Activated naive CD4-positive, alpha-beta T cell (primary cell): ENCODE results near the gene COL19A1.
"Not testable (repeated sequence)": the region's sequence is repeated elsewhere in the genome, so short reads cannot be mapped to it uniquely, and the experiment has no call there.

Source experiments
- DNase-seq, 4 experiments: peaks; one replicate each; lab custom pipeline; 2025; lab: John Stamatoyannopoulos, UW

COL19A1 gene

GRCh38 chr6:69900869-69901268 is 34.5 kb downstream of the COL19A1 start:
- no peak for DNase-seq

- no peak for DNase-seq
Observed at GRCh38 chr6:69901361-69901760, 35.0 kb downstream of the COL19A1 start.

GRCh38 chr6:69907981-69908498 is 41.7 kb downstream of the COL19A1 start:
- DNase-seq = no peak

- no peak for DNase-seq
Observed at GRCh38 chr6:69913361-69913760, 47.0 kb downstream of the COL19A1 start.

GRCh38 chr6:69914015-69914485 is 47.7 kb downstream of the COL19A1 start:
- DNase-seq = no peak

GRCh38 chr6:69915346-69915745 is 49.0 kb downstream of the COL19A1 start:
- DNase-seq = no peak

GRCh38 chr6:69917834-69918233 is 51.5 kb downstream of the COL19A1 start:
- DNase-seq = no peak

- no peak for DNase-seq
Observed at GRCh38 chr6:69918813-69919475, 52.6 kb downstream of the COL19A1 start.

GRCh38 chr6:69921066-69921465 is 54.7 kb downstream of the COL19A1 start:
- DNase-seq = not testable (repeated sequence)

- DNase-seq = not testable (repeated sequence)
Observed at GRCh38 chr6:69921611-69922010, 55.3 kb downstream of the COL19A1 start.

GRCh38 chr6:69926745-69927144 is 60.4 kb downstream of the COL19A1 start:
- DNase-seq = no peak

- no peak for DNase-seq
Observed at GRCh38 chr6:69933239-69933638, 66.9 kb downstream of the COL19A1 start.

- DNase-seq = no peak
Observed at GRCh38 chr6:69935079-69935478, 68.7 kb downstream of the COL19A1 start.

GRCh38 chr6:69936674-69937363 is 70.5 kb downstream of the COL19A1 start:
- no peak for DNase-seq

- no peak for DNase-seq
Observed at GRCh38 chr6:69937402-69938136, 71.2 kb downstream of the COL19A1 start.

GRCh38 chr6:69942485-69942884 is 76.1 kb downstream of the COL19A1 start:
- DNase-seq = no peak

GRCh38 chr6:69945192-69945591 is 78.8 kb downstream of the COL19A1 start:
- no peak for DNase-seq

GRCh38 chr6:69948479-69949114 is 82.2 kb downstream of the COL19A1 start:
- no peak for DNase-seq

- DNase-seq = no peak
Observed at GRCh38 chr6:69953491-69953890, 87.1 kb downstream of the COL19A1 start.

- no peak for DNase-seq
Observed at GRCh38 chr6:69954733-69955132, 88.4 kb downstream of the COL19A1 start.

GRCh38 chr6:69957985-69958559 is 91.7 kb downstream of the COL19A1 start:
- no peak for DNase-seq

- DNase-seq = no peak
Observed at GRCh38 chr6:69958978-69959377, 92.6 kb downstream of the COL19A1 start.
